Midbrain (tissue), 1 donor: ENCODE measurements around the gene FBXO31.

Experiments
- DNase-seq: peaks from one replicate; lab custom pipeline; 2025; lab: John Stamatoyannopoulos, UW

The FBXO31 gene

GRCh38 chr16:87383505-87384161, at the start of gene FBXO31:
TSS of gene FBXO31 (minus strand) at chr16:87383776. CDS start at chr16:87383744, 32 bp downstream.
- DNase-seq, result peak; percentile 87

- no peak for DNase-seq
These were observed 48.8 kb upstream of the FBXO31 start for GRCh38 chr16:87432330-87432915.

- no peak for DNase-seq
These were observed 48.4 kb upstream of the FBXO31 start for GRCh38 chr16:87431926-87432325.

- DNase-seq, result no peak
These were observed 43.0 kb upstream of the FBXO31 start for GRCh38 chr16:87426423-87427215.

GRCh38 chr16:87425941-87426340, 42.4 kb upstream of the FBXO31 start:
- DNase-seq, result no peak

- DNase-seq, result no peak
These were observed 40.7 kb upstream of the FBXO31 start for GRCh38 chr16:87424266-87424665.

GRCh38 chr16:87423429-87423828, 39.9 kb upstream of the FBXO31 start:
- DNase-seq, result no peak

- no peak for DNase-seq
These were observed 38.5 kb upstream of the FBXO31 start for GRCh38 chr16:87422106-87422505.

- DNase-seq, result no peak
These were observed 37.7 kb upstream of the FBXO31 start for GRCh38 chr16:87421003-87421912.

GRCh38 chr16:87420026-87421002, 36.7 kb upstream of the FBXO31 start:
- no peak for DNase-seq

GRCh38 chr16:87418644-87419043, 35.1 kb upstream of the FBXO31 start:
- no peak for DNase-seq

- no peak for DNase-seq
These were observed 34.6 kb upstream of the FBXO31 start for GRCh38 chr16:87418216-87418615.

- no peak for DNase-seq
These were observed 33.9 kb upstream of the FBXO31 start for GRCh38 chr16:87417528-87417910.

- DNase-seq, result no peak
These were observed 33.4 kb upstream of the FBXO31 start for GRCh38 chr16:87416826-87417527.

GRCh38 chr16:87415441-87415840, 31.9 kb upstream of the FBXO31 start:
- no peak for DNase-seq

- no peak for DNase-seq
These were observed 30.7 kb upstream of the FBXO31 start for GRCh38 chr16:87414251-87414680.

- no peak for DNase-seq
These were observed 29.4 kb upstream of the FBXO31 start for GRCh38 chr16:87412996-87413421.

GRCh38 chr16:87412371-87412995, 28.9 kb upstream of the FBXO31 start:
- DNase-seq, result no peak
